Left kidney (tissue), 2 donors: ENCODE measurements around the gene GCLC. TPM values are rescaled to one million over a fixed set of nuclear protein-coding genes. Genes with fewer than 3 reads are reported as not detected.

Experiments used
- DNase-seq: peaks from one replicate; pipeline ENCODE4 v3.0.0-alpha.2; 2013
- polyA plus RNA-seq: library from polyadenylated mRNA; unstranded; fragments of 120-200 nt; gene quantifications from one replicate; pipeline ENCODE4 v1.2.1, GENCODE V29; 2013; ENCODE audit not compliant: insufficient read length

Gene GCLC
- polyA plus RNA-seq, 1 donor, result 29.5 TPM

- DNase-seq, result no peak
Observed at GRCh38 chr6:53526000-53526399, 18.9 kb downstream of the GCLC start.

GRCh38 chr6:53524455-53524815 is 20.5 kb downstream of the GCLC start:
- DNase-seq, result no peak

DNA sequence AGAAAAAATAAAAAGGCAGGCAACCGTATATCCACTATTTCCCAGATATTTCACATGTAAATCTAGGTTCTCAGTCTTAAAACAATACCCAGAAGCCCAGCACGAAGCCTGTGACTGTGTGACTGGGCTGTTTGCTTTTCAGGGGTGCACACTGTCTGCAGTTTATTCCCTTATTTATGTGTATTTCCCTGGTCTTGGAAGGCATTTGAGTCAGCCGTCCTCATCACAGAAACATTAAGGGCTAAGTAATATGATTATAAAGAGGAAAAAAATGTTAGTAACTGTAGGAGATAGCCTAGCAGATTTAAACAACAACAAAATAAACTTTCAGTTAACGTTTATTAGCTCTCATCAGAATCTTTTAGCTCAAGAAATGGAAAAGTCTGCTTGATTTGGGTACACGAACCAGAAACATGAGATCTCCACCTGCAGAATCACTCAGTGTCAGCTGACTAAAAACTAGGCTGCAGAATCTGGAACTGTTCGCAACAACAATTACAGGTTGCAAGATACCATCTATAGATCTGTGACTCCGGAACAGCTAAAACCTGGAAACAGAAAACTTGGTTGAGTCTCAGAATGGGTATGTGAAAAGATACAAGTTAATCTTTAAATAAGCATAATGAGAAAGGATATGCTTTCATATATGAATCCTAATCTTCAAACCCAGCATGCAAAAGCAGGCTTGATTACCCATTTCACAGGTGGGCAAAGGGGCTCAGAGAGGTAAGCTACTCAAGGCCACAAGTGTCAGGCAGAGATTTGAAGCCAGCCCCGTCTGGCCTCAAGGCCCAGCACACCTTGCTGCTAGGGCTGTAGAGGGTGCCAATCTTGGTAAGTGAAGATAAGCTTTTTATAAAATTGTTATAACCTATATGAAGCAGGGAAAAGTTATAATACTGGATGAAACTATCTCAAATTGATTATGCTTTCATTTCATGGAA is 21.1 kb downstream of the GCLC start:
- no peak for DNase-seq

- DNase-seq, result no peak
Observed at GRCh38 chr6:53520320-53520928, 24.5 kb downstream of the GCLC start.

- no peak for DNase-seq
Observed at GRCh38 chr6:53518862-53519261, 26.0 kb downstream of the GCLC start.

GRCh38 chr6:53517021-53517420 is 27.9 kb downstream of the GCLC start:
- no peak for DNase-seq

DNA sequence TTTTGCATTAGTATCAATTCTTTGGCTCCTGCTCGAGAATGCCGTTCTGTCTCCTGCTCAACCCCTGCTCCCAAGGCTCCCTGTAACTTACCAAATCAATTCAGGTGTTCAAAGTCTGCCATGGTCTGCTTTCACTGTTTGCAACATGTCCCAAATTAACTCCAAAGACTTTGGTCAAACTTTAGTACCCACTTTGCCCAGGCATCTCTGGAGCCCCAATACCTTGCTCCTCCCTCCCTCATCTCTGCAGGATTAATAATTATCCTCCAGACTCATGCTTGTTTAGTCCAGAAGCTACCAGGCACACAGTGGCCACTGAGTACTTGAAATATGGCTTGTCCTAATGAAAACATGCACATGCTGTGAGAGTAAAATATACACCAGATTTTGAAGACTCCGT is 30.2 kb downstream of the GCLC start:
- no peak for DNase-seq

GRCh38 chr6:53513519-53513966 is 31.4 kb downstream of the GCLC start:
- no peak for DNase-seq

- DNase-seq, result no peak
Observed at GRCh38 chr6:53513056-53513455, 31.8 kb downstream of the GCLC start.

- no peak for DNase-seq
Observed at GRCh38 chr6:53512626-53513025, 32.3 kb downstream of the GCLC start.

DNA sequence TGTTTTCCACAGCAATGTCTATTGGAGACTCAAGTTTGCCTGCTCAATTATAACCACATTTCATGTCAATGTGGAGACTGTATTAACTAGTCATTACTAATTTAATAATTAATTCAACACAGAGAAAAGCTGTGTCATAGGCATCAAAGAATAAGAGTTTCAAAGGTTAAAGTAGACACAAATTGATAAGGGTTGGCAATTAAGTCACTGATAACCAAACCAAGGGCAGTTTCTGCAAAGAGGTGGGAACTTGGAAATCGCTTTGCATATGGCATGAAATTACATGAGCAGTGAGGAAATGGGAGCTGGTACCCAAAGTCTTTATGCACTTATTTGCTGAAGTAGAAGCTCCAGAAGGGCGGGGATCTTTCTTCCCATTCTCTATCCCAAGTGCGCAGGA is 34.2 kb downstream of the GCLC start:
- no peak for DNase-seq

- no peak for DNase-seq
Observed at GRCh38 chr6:53506872-53507271, 38.0 kb downstream of the GCLC start.

GRCh38 chr6:53504512-53504911 is 40.4 kb downstream of the GCLC start:
- DNase-seq, result no peak

GRCh38 chr6:53503060-53503459 is 41.8 kb downstream of the GCLC start:
- DNase-seq, result no peak

DNA sequence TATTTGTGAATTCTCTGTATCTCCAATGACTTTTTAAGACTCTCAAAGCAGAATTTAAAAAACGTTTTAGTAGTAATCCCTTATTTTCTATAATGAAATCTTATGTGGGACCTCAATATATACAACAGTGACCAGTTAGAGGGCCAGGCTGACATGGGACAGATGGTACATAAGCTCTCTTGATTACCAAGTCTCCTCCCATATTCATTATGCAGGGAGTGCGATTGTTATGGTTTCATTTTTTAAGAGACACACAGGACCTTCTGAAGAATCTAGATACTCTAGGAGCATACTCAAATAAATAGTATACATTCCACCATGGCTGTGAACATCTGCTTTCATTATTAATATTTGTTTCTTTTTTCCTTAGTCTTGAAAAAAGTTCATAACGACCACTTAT is 43.5 kb downstream of the GCLC start:
- DNase-seq, result no peak

DNA sequence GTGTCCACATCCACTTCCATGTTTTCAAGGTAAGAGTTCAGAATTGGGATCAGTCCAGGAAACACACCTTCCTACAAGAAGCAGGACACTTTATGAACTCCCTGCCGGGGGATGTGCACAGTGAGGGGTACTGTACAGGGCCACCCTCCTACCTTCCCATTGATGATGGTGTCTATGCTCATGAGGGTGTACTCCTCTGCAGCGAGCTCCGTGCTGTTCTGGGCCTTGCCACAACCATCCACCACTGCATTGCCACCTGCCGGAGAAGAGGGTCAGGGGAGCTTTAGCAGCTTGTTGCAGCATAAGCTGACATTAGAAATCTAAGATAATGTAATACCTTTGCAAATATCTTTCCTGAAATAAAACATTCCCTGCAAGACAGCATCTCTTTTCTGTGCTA is 44.8 kb downstream of the GCLC start:
- no peak for DNase-seq

- DNase-seq, result no peak
Observed at GRCh38 chr6:53499094-53499493, 45.8 kb downstream of the GCLC start.

DNA sequence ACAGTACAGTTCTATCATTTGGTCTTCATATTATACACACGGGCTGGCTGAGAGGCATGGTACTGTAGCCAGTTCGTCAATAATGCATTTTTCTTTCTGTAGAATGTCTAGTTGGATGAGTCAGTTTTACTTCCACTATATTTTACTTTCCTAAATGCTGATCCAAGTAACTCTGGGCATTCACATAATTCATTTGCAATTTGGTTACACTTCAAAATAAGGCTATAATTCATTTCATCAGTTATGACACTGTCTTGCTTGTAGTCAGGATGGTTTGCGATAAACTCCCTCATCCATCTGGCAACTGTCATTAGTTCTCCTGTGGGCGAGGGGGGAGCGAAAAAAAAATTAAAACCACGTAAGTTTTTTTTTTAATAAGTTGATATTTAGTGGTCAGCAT is 46.3 kb downstream of the GCLC start:
- no peak for DNase-seq

- no peak for DNase-seq
Observed at GRCh38 chr6:53497905-53498304, 47.0 kb downstream of the GCLC start.

- DNase-seq, result no peak
Observed at GRCh38 chr6:53496797-53497375, 48.0 kb downstream of the GCLC start.

- DNase-seq, result no peak
Observed at GRCh38 chr6:53495506-53496499, 49.1 kb downstream of the GCLC start.

- no peak for DNase-seq
Observed at GRCh38 chr6:53494076-53494475, 50.8 kb downstream of the GCLC start.
